ENCODE data around the gene C1orf116.

The C1orf116 gene

GRCh38 chr1:207009945-207010344, 22.6 kb downstream of the C1orf116 start:
- TF ChIP-seq CTCF (IDR thresholded peaks at IDR 0.05; ENCODE audit: control insufficient read depth, insufficient read depth, low read depth, low read length, missing control alignments), result no peak
- no peak for DNase-seq (ENCODE audit: low read depth)
- H3K4me3 ChIP-seq (ENCODE audit: control insufficient read depth, low read depth, low read length), result no peak overlapping the region

- H3K4me3 ChIP-seq (ENCODE audit: control insufficient read depth, low read depth, low read length), result no peak overlapping the region
- TF ChIP-seq CTCF (IDR thresholded peaks at IDR 0.05; ENCODE audit: control insufficient read depth, insufficient read depth, low read depth, low read length, missing control alignments), result no peak
- DNase-seq (ENCODE audit: low read depth), result no peak
Measured at GRCh38 chr1:207009182-207009850, 23.2 kb downstream of the C1orf116 start.

- peak; percentile 88 for DNase-seq (ENCODE audit: low read depth)
- no peak overlapping the region for H3K4me3 ChIP-seq (ENCODE audit: control insufficient read depth, low read depth, low read length)
- TF ChIP-seq CTCF (IDR thresholded peaks at IDR 0.05; ENCODE audit: control insufficient read depth, insufficient read depth, low read depth, low read length, missing control alignments), result no peak
Measured at GRCh38 chr1:207007352-207008033, 25.1 kb downstream of the C1orf116 start.

GRCh38 chr1:207006914-207007313, 25.6 kb downstream of the C1orf116 start:
- no peak for TF ChIP-seq CTCF (IDR thresholded peaks at IDR 0.05; ENCODE audit: control insufficient read depth, insufficient read depth, low read depth, low read length, missing control alignments)
- no peak for DNase-seq (ENCODE audit: low read depth)
- H3K4me3 ChIP-seq (ENCODE audit: control insufficient read depth, low read depth, low read length), result no peak overlapping the region

- TF ChIP-seq CTCF (IDR thresholded peaks at IDR 0.05; ENCODE audit: control insufficient read depth, insufficient read depth, low read depth, low read length, missing control alignments), result no peak
- H3K4me3 ChIP-seq (ENCODE audit: control insufficient read depth, low read depth, low read length), result no peak overlapping the region
- DNase-seq (ENCODE audit: low read depth), result no peak
Measured at GRCh38 chr1:207006083-207006482, 26.5 kb downstream of the C1orf116 start.

- no peak overlapping the region for H3K4me3 ChIP-seq (ENCODE audit: control insufficient read depth, low read depth, low read length)
- no peak for DNase-seq (ENCODE audit: low read depth)
- peak; percentile 83 for TF ChIP-seq CTCF (IDR thresholded peaks at IDR 0.05; ENCODE audit: control insufficient read depth, insufficient read depth, low read depth, low read length, missing control alignments)
Measured at GRCh38 chr1:207004931-207005830, 27.4 kb downstream of the C1orf116 start.

Data from AG09309 (cell line).